IMR-90 (cell line): ENCODE measurements around the gene RAI1. TPM values are rescaled to one million over a fixed set of nuclear protein-coding genes. Genes with fewer than 3 reads are reported as not detected.

Source experiments
- ATAC-seq: fragments of 200-7000 bp; cut with Tn5 transposase; 2 replicates; pipeline ENCODE4 v1.9.1; 2020; ENCODE audit warnings: low read depth, mild to moderate bottlenecking, moderate library complexity
- BruUV-seq: library from RNA; stranded (reverse); fragments of 400-500 nt; replicated peaks from 2 replicates; lab custom pipeline; 2021; lab: Mats Ljungman, UMichigan
- CTCF ChIA-PET: fragments of 300-600 bp; formaldehyde crosslinking; extraction: SDS; loops from one replicate; lab custom pipeline; 2021; ENCODE audit warnings: antibody characterized with exemption; lab: Yijun Ruan, JAX
- POLR2A ChIA-PET: fragments of 300-600 bp; sonication (Branson Sonifier 250); formaldehyde crosslinking; loops from one replicate; lab custom pipeline; 2022; ENCODE audit warnings: antibody characterized with exemption; ENCODE audit not compliant: unreplicated experiment; lab: Charles Lee
- DNase-seq: peaks from one replicate; pipeline ENCODE4 v3.0.0; 2013
- H2AFZ ChIP-seq: replicated peaks from 2 replicates; pipeline ENCODE3; 2013; ENCODE audit warnings: low read length, mild to moderate bottlenecking; ENCODE audit not compliant: poor library complexity
- H2AK5ac ChIP-seq: 2 replicates; pipeline ENCODE4 v1.6.1; 2013; ENCODE audit warnings: low read depth, low read length, inconsistent platforms
- H2AK9ac ChIP-seq: replicated peaks from 2 replicates; pipeline ENCODE3; 2013; ENCODE audit warnings: mild to moderate bottlenecking, low read depth, low read length, moderate library complexity; ENCODE audit not compliant: poor library complexity
- H2BK120ac ChIP-seq: 2 replicates; pipeline ENCODE4 v1.6.1; 2013; ENCODE audit warnings: low read depth, low read length, inconsistent platforms
- H2BK15ac ChIP-seq: 3 replicates; pipeline ENCODE4 v1.6.1; 2013; ENCODE audit warnings: low read depth, low read length, inconsistent platforms
- H2BK20ac ChIP-seq: 2 replicates; pipeline ENCODE4 v1.6.1; 2013; ENCODE audit warnings: low read depth, mild to moderate bottlenecking, inconsistent platforms, low read length, moderate library complexity
- H2BK5ac ChIP-seq: 2 replicates; pipeline ENCODE4 v1.6.1; 2013; ENCODE audit warnings: mild to moderate bottlenecking, low read depth, low read length, inconsistent platforms; ENCODE audit not compliant: poor library complexity, severe bottlenecking
- H3K14ac ChIP-seq: replicated peaks from 2 replicates; pipeline ENCODE4 v1.6.1; 2013; ENCODE audit warnings: low read depth, low read length, inconsistent platforms
- H3K18ac ChIP-seq: 2 replicates; pipeline ENCODE4 v1.6.1; 2013; ENCODE audit warnings: low read depth, low read length, control low read depth
- H3K23ac ChIP-seq: 2 replicates; pipeline ENCODE4 v1.6.1; 2013; ENCODE audit warnings: low read depth, low read length, inconsistent platforms
- H3K27ac ChIP-seq: 2 replicates; pipeline ENCODE4 v1.5.1; 2013; ENCODE audit warnings: mild to moderate bottlenecking, control low read depth, low read length; ENCODE audit not compliant: insufficient read depth
- H3K27me3 ChIP-seq: 2 replicates; pipeline ENCODE4 v1.6.1; 2013; ENCODE audit warnings: low read length; ENCODE audit not compliant: control insufficient read depth, insufficient read depth
- H3K36me3 ChIP-seq: 2 replicates; pipeline ENCODE4 v1.6.1; 2013; ENCODE audit warnings: low read length, mixed read lengths; ENCODE audit not compliant: control insufficient read depth, insufficient read depth
- H3K4ac ChIP-seq: 2 replicates; pipeline ENCODE4 v1.6.1; 2013; ENCODE audit warnings: low read depth, low read length, inconsistent platforms
- H3K4me1 ChIP-seq: 2 replicates; pipeline ENCODE4 v1.6.1; 2013; ENCODE audit warnings: low read length, mixed read lengths; ENCODE audit not compliant: control insufficient read depth, insufficient read depth
- H3K4me2 ChIP-seq: 2 replicates; pipeline ENCODE4 v1.6.1; 2013; ENCODE audit warnings: low read depth, mild to moderate bottlenecking, control low read depth, low read length, moderate library complexity
- H3K4me3 ChIP-seq: 2 replicates; pipeline ENCODE4 v1.5.1; 2013; ENCODE audit warnings: low read depth, mild to moderate bottlenecking, control low read depth, low read length, moderate library complexity; ENCODE audit not compliant: insufficient read depth
- H3K56ac ChIP-seq: 2 replicates; pipeline ENCODE4 v1.6.1; 2013; ENCODE audit warnings: low read length, inconsistent platforms; ENCODE audit not compliant: insufficient read depth; ENCODE audit errors: extremely low read depth
- H3K79me1 ChIP-seq, 2 experiments: 2 replicates each; pipeline ENCODE4 v1.6.1; 2013; ENCODE audit warnings: low read length in 2 of 2, inconsistent platforms in 1 of 2, low read depth in 1 of 2
- H3K9ac ChIP-seq: 2 replicates; pipeline ENCODE4 v1.6.1; 2013; ENCODE audit warnings: low read depth, low read length, control low read depth
- H3K9me1 ChIP-seq: 2 replicates; pipeline ENCODE4 v1.6.1; 2013; ENCODE audit warnings: low read length, inconsistent platforms; ENCODE audit not compliant: insufficient read depth
- H3K9me3 ChIP-seq: 2 replicates; pipeline ENCODE4 v1.6.1; 2013; ENCODE audit warnings: low read length; ENCODE audit not compliant: control insufficient read depth, insufficient read depth
- H4K20me1 ChIP-seq: 2 replicates; pipeline ENCODE4 v1.6.1; 2013; ENCODE audit warnings: low read length, inconsistent platforms; ENCODE audit not compliant: insufficient read depth
- H4K5ac ChIP-seq: 2 replicates; pipeline ENCODE4 v1.6.1; 2013; ENCODE audit warnings: mild to moderate bottlenecking, low read depth, low read length, control low read depth
- H4K8ac ChIP-seq, 2 experiments: 2 replicates each; pipeline ENCODE4 v1.6.1; 2013; ENCODE audit warnings: low read depth in 2 of 2, low read length in 2 of 2, control low read depth in 1 of 2, inconsistent platforms in 1 of 2
- H4K91ac ChIP-seq: 2 replicates; pipeline ENCODE4 v1.6.1; 2013; ENCODE audit warnings: low read depth, low read length, inconsistent platforms; ENCODE audit not compliant: insufficient read depth
- RAD21 ChIP-seq: IDR thresholded peaks from 2 replicates; pipeline ENCODE4 v1.6.1; 2012; ENCODE audit warnings: low read length, improper control_type of control experiment
- RCOR1 ChIP-seq: IDR thresholded peaks from 2 replicates; pipeline ENCODE4 v1.6.1; 2012; ENCODE audit warnings: mild to moderate bottlenecking, low read length, improper control_type of control experiment; ENCODE audit not compliant: insufficient replicate concordance
- WGBS, 2 experiments: methylation state at CpG; one replicate each; pipeline versions ENCODE4 v1.1.5 to v1.1.7; 2013; ENCODE audit warnings: missing lambda C conversion rate in 2 of 2; ENCODE audit not compliant: insufficient read length in 1 of 2; ENCODE audit errors: extremely low coverage in 2 of 2; 5-methylcytosine and 5-hydroxymethylcytosine counted together
- dilution Hi-C: fragments of 300-500 bp; cut with HindIII; formaldehyde crosslinking; loops from one replicate; pipeline ENCODE4 v1.14.3; 2018; ENCODE audit warnings: low sequenced_read_pairs; ENCODE audit not compliant: unreplicated experiment
- in situ Hi-C: fragments of 300-500 bp; cut with MboI; formaldehyde crosslinking; loops from 3 replicates; pipeline ENCODE4 v1.14.3; 2019; ENCODE audit warnings: low sequenced_read_pairs, inconsistent platforms, mixed read lengths
- intact Hi-C: fragments of 100-400 bp; cut with micrococcal nuclease; formaldehyde crosslinking; loops from 2 replicates; pipeline ENCODE4 v1.10.0; 2022
- polyA plus RNA-seq, 3 experiments: library from polyadenylated mRNA; depleted of rRNA; stranded (reverse); fragments of >200 nt; gene quantifications; 2 replicates each; pipeline ENCODE4 v1.2.3, GENCODE V29; 2012; ENCODE audit warnings: low replicate concordance in 1 of 3
- total RNA-seq: library from RNA; depleted of rRNA; stranded (reverse); fragments of >200 nt; gene quantifications from 2 replicates; pipeline ENCODE4 v1.2.3, GENCODE V29; 2012

The RAI1 gene
- total and polyA plus RNA-seq, 2 of the 4 experiments (the other 2 are of a cell fraction), result 1.8 to 10.5 TPM

- Histone ChIP-seq H3K4ac (peak overlapping the region; percentile 96), H2BK15ac (no peak overlapping the region; the same call in 2 of the 3 replicates), H2AK9ac (peak overlapping the region; percentile 70), H3K9ac (no peak overlapping the region), H2BK20ac (no peak overlapping the region), H3K79me1 (peaks cover 10 to 89% of the 10 kb centered on the region in 2 experiments; a peak in 3 of 4 replicates), H2BK5ac (peak overlapping the region; percentile 93), H3K9me1 (peaks cover 30% of the 10 kb centered on the region), H3K4me1 (peaks cover 47% of the 10 kb centered on the region), H4K91ac (0 out of 2 replicates have a peak overlapping the region, but pooled peaks have one; percentile 91), H3K4me2 (no peak overlapping the region; the same call in 1 of the 2 replicates), H4K8ac (peak overlapping the region in 1 of 2 experiments; percentile 23; a peak in 1 of 4 replicates), H3K23ac (peak overlapping the region; percentile 21), H3K27ac (peak overlapping the region; percentile 98), H2AK5ac (peak overlapping the region; percentile 74; the same call in 1 of the 2 replicates), H4K20me1 (peaks cover 90% of the 10 kb centered on the region), H3K9me3 (no peaks in the 10 kb centered on the region), H3K56ac (no peak overlapping the region), H3K27me3 (no peaks in the 10 kb centered on the region), H3K14ac (peak overlapping the region; percentile 42; the same call in 1 of the 2 replicates), H2AFZ (no peak overlapping the region), H4K5ac (no peak overlapping the region; the same call in 1 of the 2 replicates), H3K18ac (no peak overlapping the region), H3K4me3 (no peak overlapping the region), H3K36me3 (no peaks in the 10 kb centered on the region), H2BK120ac (0 out of 2 replicates have a peak overlapping the region, but pooled peaks have one; percentile 83)
- TF ChIP-seq RCOR1 (peak; percentile 28), RAD21 (no peak)
- WGBS, 2 experiments, result 56% methylated on average over 3 of the region's 9 CpGs; no CpG with 5 or more reads in 1 of the 2 experiments
- CTCF ChIA-PET, result no interaction called here
- no TSS peak for BruUV-seq
- no peak for ATAC-seq
- dilution Hi-C loops, result no loop called here
- intact Hi-C loops, result no loop called here
- DNase-seq, result no peak
- in situ Hi-C loops, result no loop called here
- POLR2A ChIA-PET, result interaction anchor here (0.6 kb wide), 1 partner anchor 338 kb away, joined by 4 read pairs; no protein-coding TSS in a partner anchor
These were observed 11.3 kb downstream of the RAI1 start for GRCh38 chr17:17692353-17693252.
